SK-N-SH treated with all-trans-retinoic acid at 6 μM for 48 hours (cell line): Measurements from ENCODE around the gene ADORA1.

ENCODE experiments used
- ATAC-seq: fragments of 200-7000 bp; cut with Tn5 transposase; 3 replicates; pipeline ENCODE4 v1.9.1; 2020; ENCODE audit warnings: mild to moderate bottlenecking, moderate library complexity
- ARNTL ChIP-seq: fragments of 450-650 bp; formaldehyde crosslinking; IDR thresholded peaks from 2 replicates; pipeline ENCODE4 v1.5.0; 2020; ENCODE audit warnings: low read depth, mild to moderate bottlenecking, moderate library complexity, borderline replicate concordance
- BACH2 ChIP-seq: fragments of 250-450 bp; sonication (Bioruptor Pico); IDR thresholded peaks from 2 replicates; pipeline ENCODE4 v1.9.0; 2021; ENCODE audit warnings: mild to moderate bottlenecking, borderline replicate concordance
- CSDC2 ChIP-seq: fragments of 250-450 bp; sonication (Bioruptor Pico); IDR thresholded peaks from 2 replicates; pipeline ENCODE4 v1.5.0; 2020; ENCODE audit warnings: mild to moderate bottlenecking, moderate library complexity
- ISL1 ChIP-seq: fragments of 250-450 bp; sonication (Bioruptor Pico); IDR thresholded peaks from 2 replicates; pipeline ENCODE4 v2.1.2; 2022; ENCODE audit warnings: mild to moderate bottlenecking, moderate library complexity
- OSR1 ChIP-seq: fragments of 250-450 bp; sonication (Bioruptor Pico); IDR thresholded peaks from 2 replicates; pipeline ENCODE4 v1.8.0; 2022; ENCODE audit warnings: moderate library complexity, mild to moderate bottlenecking, inconsistent platforms
- PPARA ChIP-seq: fragments of 250-450 bp; sonication (Bioruptor Pico); IDR thresholded peaks from 2 replicates; pipeline ENCODE4 v1.5.0; 2020; ENCODE audit warnings: mild to moderate bottlenecking, borderline replicate concordance
- RARB ChIP-seq: fragments of 250-450 bp; sonication (Bioruptor Pico); IDR thresholded peaks from 2 replicates; pipeline ENCODE4 v1.8.0; 2021; ENCODE audit warnings: mild to moderate bottlenecking, moderate library complexity
- SNAI2 ChIP-seq: fragments of 250-450 bp; sonication (Bioruptor Pico); IDR thresholded peaks from 2 replicates; pipeline ENCODE4 v1.5.0; 2020; ENCODE audit warnings: mild to moderate bottlenecking, moderate library complexity
- TCF4 ChIP-seq: fragments of 250-450 bp; sonication (Bioruptor Pico); IDR thresholded peaks from 2 replicates; pipeline ENCODE4 v1.8.0; 2021; ENCODE audit warnings: mild to moderate bottlenecking, moderate library complexity, borderline replicate concordance
- TOX ChIP-seq: fragments of 250-450 bp; sonication (Bioruptor Pico); IDR thresholded peaks from 2 replicates; pipeline ENCODE4 v1.8.0; 2021; ENCODE audit warnings: mild to moderate bottlenecking, moderate library complexity, borderline replicate concordance
- TSHZ2 ChIP-seq: fragments of 250-450 bp; sonication (Bioruptor Pico); IDR thresholded peaks from 2 replicates; pipeline ENCODE4 v1.5.0; 2020; ENCODE audit warnings: mild to moderate bottlenecking, moderate library complexity
- ZC3H10 ChIP-seq: fragments of 250-450 bp; sonication (Bioruptor Pico); IDR thresholded peaks from 2 replicates; pipeline ENCODE4 v1.5.1; 2021; ENCODE audit warnings: mild to moderate bottlenecking, moderate library complexity
- ZFP3 ChIP-seq: fragments of 250-450 bp; sonication (Bioruptor Pico); IDR thresholded peaks from 2 replicates; pipeline ENCODE4 v1.5.0; 2020; ENCODE audit warnings: mild to moderate bottlenecking, moderate library complexity
- ZFP30 ChIP-seq: fragments of 450-650 bp; formaldehyde crosslinking; IDR thresholded peaks from 2 replicates; pipeline ENCODE4 v1.5.0; 2022; ENCODE audit warnings: mild to moderate bottlenecking, moderate library complexity
- ZNF70 ChIP-seq: fragments of 450-650 bp; formaldehyde crosslinking; IDR thresholded peaks from 2 replicates; pipeline ENCODE4 v1.5.0; 2020; ENCODE audit warnings: mild to moderate bottlenecking, moderate library complexity
- TF ChIP-seq, protein P1 (sequence below): fragments of 250-450 bp; sonication (Bioruptor Pico); IDR thresholded peaks from 2 replicates; pipeline ENCODE4 v1.5.1; 2020; ENCODE audit warnings: low read depth, mild to moderate bottlenecking, moderate library complexity
- TF ChIP-seq, protein P2 (sequence below): fragments of 250-450 bp; sonication (Bioruptor Pico); IDR thresholded peaks from 2 replicates; pipeline ENCODE4 v1.8.0; 2020; ENCODE audit warnings: mild to moderate bottlenecking, moderate library complexity, borderline replicate concordance

ADORA1 gene

GRCh38 chr1:203127666-203128430 lies at the start of gene ADORA1:
ADORA1 (plus strand) TSS chr1:203127726; CDS start chr1:203128842, 1,116 bp downstream.
- TF ChIP-seq ZC3H10 (CRISPR knock-in tag) (no peak), ZNF70 (CRISPR knock-in tag) (no peak), TOX (CRISPR knock-in tag) (no peak), BACH2 (CRISPR knock-in tag) (no peak), RARB (CRISPR knock-in tag) (no peak), ZFP30 (no peak), TSHZ2 (no peak)
- TF ChIP-seq, protein P1, sequence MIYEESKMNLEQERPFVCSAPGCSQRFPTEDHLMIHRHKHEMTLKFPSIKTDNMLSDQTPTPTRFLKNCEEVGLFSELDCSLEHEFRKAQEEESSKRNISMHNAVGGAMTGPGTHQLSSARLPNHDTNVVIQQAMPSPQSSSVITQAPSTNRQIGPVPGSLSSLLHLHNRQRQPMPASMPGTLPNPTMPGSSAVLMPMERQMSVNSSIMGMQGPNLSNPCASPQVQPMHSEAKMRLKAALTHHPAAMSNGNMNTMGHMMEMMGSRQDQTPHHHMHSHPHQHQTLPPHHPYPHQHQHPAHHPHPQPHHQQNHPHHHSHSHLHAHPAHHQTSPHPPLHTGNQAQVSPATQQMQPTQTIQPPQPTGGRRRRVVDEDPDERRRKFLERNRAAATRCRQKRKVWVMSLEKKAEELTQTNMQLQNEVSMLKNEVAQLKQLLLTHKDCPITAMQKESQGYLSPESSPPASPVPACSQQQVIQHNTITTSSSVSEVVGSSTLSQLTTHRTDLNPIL (CRISPR knock-in tag) = no peak
- ATAC-seq = peak; percentile 92

- TF ChIP-seq ISL1 (CRISPR knock-in tag) (no peak), OSR1 (no peak), ZC3H10 (CRISPR knock-in tag) (no peak)
- TF ChIP-seq, all 23 proteins: peak for 0
- ATAC-seq = no peak
Observed at GRCh38 chr1:203077956-203078355, 49.6 kb upstream of the ADORA1 start.

DNA sequence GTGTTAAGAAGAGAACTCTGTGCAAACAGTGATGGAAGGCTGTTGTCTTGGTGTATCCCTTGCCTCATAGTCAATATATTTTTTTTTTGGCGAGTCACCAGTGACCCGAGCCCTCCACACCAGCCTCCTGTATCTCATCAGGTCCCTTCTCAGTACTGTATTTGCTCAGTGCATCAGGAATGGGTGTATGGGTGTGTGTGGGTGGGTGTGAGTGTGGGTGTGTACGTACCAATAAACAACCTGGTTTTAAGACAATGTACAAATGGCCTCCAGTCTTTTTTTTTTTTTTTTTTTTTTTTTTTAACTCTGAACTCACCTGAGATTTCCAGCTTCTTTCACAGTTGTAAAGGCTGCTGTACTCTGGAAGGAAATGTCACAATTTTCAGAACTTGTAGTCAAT lies 49.0 kb upstream of the ADORA1 start:
- ATAC-seq = no peak

More for the DNA sequence above, 49.0 kb upstream of the ADORA1 start:
- TF ChIP-seq, protein P1 (CRISPR knock-in tag) = no peak
- TF ChIP-seq TCF4 (no peak), ZFP30 (no peak), ARNTL (CRISPR knock-in tag) (no peak), TOX (CRISPR knock-in tag) (no peak), SNAI2 (CRISPR knock-in tag) (no peak), TSHZ2 (no peak), ZNF70 (CRISPR knock-in tag) (no peak), PPARA (CRISPR knock-in tag) (no peak), OSR1 (no peak), CSDC2 (CRISPR knock-in tag) (no peak), BACH2 (CRISPR knock-in tag) (no peak), ZFP3 (CRISPR knock-in tag) (no peak), ZC3H10 (CRISPR knock-in tag) (no peak), ISL1 (CRISPR knock-in tag) (no peak)
- TF ChIP-seq, protein P2, sequence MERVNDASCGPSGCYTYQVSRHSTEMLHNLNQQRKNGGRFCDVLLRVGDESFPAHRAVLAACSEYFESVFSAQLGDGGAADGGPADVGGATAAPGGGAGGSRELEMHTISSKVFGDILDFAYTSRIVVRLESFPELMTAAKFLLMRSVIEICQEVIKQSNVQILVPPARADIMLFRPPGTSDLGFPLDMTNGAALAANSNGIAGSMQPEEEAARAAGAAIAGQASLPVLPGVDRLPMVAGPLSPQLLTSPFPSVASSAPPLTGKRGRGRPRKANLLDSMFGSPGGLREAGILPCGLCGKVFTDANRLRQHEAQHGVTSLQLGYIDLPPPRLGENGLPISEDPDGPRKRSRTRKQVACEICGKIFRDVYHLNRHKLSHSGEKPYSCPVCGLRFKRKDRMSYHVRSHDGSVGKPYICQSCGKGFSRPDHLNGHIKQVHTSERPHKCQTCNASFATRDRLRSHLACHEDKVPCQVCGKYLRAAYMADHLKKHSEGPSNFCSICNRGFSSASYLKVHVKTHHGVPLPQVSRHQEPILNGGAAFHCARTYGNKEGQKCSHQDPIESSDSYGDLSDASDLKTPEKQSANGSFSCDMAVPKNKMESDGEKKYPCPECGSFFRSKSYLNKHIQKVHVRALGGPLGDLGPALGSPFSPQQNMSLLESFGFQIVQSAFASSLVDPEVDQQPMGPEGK (CRISPR knock-in tag) = no peak
